ENCODE results near the gene PTPN13. TPM values are rescaled to one million over a fixed set of nuclear protein-coding genes. Genes with fewer than 3 reads are reported as not detected.

Gene PTPN13
- total RNA-seq, 1 experiment from 2014 or later, result 12.5 TPM

DNA sequence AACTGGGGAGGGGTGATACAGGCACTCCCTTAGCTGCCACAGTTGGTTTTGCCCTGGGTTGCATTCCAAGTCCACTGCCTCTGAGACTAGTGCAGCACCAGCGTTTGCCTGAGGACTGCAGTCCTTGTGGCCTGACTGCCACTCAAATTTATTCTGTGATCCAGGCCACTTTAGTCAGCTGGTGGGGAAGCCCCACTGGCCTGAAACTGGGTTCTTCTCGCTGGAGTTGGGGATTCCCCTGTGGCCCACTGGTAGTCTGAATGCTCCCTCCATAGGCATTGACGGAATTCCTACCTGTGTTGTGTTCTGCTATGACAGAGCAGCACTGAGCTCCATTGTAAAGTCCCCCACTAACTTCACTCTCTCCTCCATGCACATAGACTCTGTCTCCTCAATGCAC lies 63.8 kb downstream of the PTPN13 start:
- Histone ChIP-seq H3K27me3 (ENCODE audit: control insufficient read depth, insufficient read depth, low read length) (no peaks in the 10 kb centered on the region), H3K27ac (ENCODE audit: low read length) (no peak overlapping the region), H3K4me1 (ENCODE audit: control insufficient read depth, insufficient read depth, low read length) (no peaks in the 10 kb centered on the region), H3K4me3 (ENCODE audit: low read depth in 2 of 2, low read length in 2 of 2) (no peak overlapping the region), H3K9me3 (ENCODE audit: control insufficient read depth, insufficient read depth, low read depth, low read length) (no peaks in the 10 kb centered on the region), H3K36me3 (ENCODE audit: control insufficient read depth, insufficient read depth, low read length) (no peaks in the 10 kb centered on the region)
- no peak for TF ChIP-seq SIN3A (IDR thresholded peaks at IDR 0.05; ENCODE audit: borderline replicate concordance, insufficient read depth, low read depth, low read length)
- TF ChIP-seq REST (IDR thresholded peaks at IDR 0.05; ENCODE audit: insufficient read depth in 1 of 2, low read depth in 2 of 2, low read length in 1 of 2), result no peak
- TF ChIP-seq, protein P1, sequence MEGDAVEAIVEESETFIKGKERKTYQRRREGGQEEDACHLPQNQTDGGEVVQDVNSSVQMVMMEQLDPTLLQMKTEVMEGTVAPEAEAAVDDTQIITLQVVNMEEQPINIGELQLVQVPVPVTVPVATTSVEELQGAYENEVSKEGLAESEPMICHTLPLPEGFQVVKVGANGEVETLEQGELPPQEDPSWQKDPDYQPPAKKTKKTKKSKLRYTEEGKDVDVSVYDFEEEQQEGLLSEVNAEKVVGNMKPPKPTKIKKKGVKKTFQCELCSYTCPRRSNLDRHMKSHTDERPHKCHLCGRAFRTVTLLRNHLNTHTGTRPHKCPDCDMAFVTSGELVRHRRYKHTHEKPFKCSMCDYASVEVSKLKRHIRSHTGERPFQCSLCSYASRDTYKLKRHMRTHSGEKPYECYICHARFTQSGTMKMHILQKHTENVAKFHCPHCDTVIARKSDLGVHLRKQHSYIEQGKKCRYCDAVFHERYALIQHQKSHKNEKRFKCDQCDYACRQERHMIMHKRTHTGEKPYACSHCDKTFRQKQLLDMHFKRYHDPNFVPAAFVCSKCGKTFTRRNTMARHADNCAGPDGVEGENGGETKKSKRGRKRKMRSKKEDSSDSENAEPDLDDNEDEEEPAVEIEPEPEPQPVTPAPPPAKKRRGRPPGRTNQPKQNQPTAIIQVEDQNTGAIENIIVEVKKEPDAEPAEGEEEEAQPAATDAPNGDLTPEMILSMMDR (IDR thresholded peaks at IDR 0.05), result no peak
- no peak for TF ChIP-seq TCF7L2 (IDR thresholded peaks at IDR 0.05; ENCODE audit: low read depth, low read length)
- intact Hi-C loops (cut with micrococcal nuclease; ENCODE audit: unreplicated experiment), result no loop called here
- no TSS peak for BruUV-seq (replicated peaks)
- DNase-seq (ENCODE audit: low read depth, low spot score) (no peak), ATAC-seq (no peak)
- CTCF ChIA-PET, result no interaction called here
- in situ Hi-C loops (cut with HindIII; ENCODE audit: low pct_unique_long_range_greater_than_20kb, low sequenced_read_pairs), result no loop called here
- POLR2A ChIA-PET, result no interaction called here

DNA sequence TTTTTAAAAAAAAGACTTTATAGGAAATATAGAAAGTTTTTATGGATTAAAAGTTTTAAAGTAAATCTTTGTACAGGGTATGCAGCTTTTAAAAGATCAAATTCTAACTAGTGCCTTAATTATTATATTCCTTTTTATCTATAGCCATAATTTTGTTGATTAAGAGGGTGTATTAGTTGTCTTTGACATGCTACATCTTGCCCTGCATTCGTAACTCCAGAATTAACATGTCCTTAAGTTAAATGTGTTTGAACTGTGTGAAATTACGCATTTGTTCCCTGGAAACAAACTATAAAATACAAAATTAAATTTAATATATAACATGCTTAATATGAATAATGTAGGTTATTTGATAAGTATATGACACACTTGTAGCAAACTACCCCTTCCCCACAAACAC lies 66.3 kb downstream of the PTPN13 start:
- H3K4me3 ChIP-seq (ENCODE audit: low read depth in 2 of 2, low read length in 2 of 2), result no peak overlapping the region
- H3K4me1 ChIP-seq (ENCODE audit: control insufficient read depth, insufficient read depth, low read length), result no peaks in the 10 kb centered on the region
- no peak for TF ChIP-seq TCF7L2 (IDR thresholded peaks at IDR 0.05; ENCODE audit: low read depth, low read length)
- TF ChIP-seq, protein P1 (IDR thresholded peaks at IDR 0.05), result no peak
- intact Hi-C loops (cut with micrococcal nuclease; ENCODE audit: unreplicated experiment) (no loop called here), in situ Hi-C loops (cut with HindIII; ENCODE audit: low pct_unique_long_range_greater_than_20kb, low sequenced_read_pairs) (no loop called here)
- DNase-seq (ENCODE audit: low read depth, low spot score) (no peak), ATAC-seq (no peak)
- POLR2A ChIA-PET, result no interaction called here
- CTCF ChIA-PET, result no interaction called here
- no peaks in the 10 kb centered on the region for H3K9me3 ChIP-seq (ENCODE audit: control insufficient read depth, insufficient read depth, low read depth, low read length)
- no peak overlapping the region for H3K27ac ChIP-seq (ENCODE audit: low read length)
- no peaks in the 10 kb centered on the region for H3K36me3 ChIP-seq (ENCODE audit: control insufficient read depth, insufficient read depth, low read length)
- no TSS peak for BruUV-seq (replicated peaks)
- no peaks in the 10 kb centered on the region for H3K27me3 ChIP-seq (ENCODE audit: control insufficient read depth, insufficient read depth, low read length)

GRCh38 chr4:86661006-86661405 lies 66.9 kb downstream of the PTPN13 start:
- TF ChIP-seq SIN3A (IDR thresholded peaks at IDR 0.05; ENCODE audit: borderline replicate concordance, insufficient read depth, low read depth, low read length) (no peak), REST (IDR thresholded peaks at IDR 0.05; ENCODE audit: insufficient read depth in 1 of 2, low read depth in 2 of 2, low read length in 1 of 2) (no peak), TCF7L2 (IDR thresholded peaks at IDR 0.05; ENCODE audit: low read depth, low read length) (no peak), POLR2AphosphoS5 (IDR thresholded peaks at IDR 0.05; ENCODE audit: low read depth, low read length) (no peak)
- TF ChIP-seq, protein P1 (IDR thresholded peaks at IDR 0.05), result no peak
- POLR2A ChIA-PET, result no interaction called here
- BruUV-seq (replicated peaks), result no TSS peak
- no peak for DNase-seq (ENCODE audit: low read depth, low spot score)
- intact Hi-C loops (cut with micrococcal nuclease; ENCODE audit: unreplicated experiment) (no loop called here), in situ Hi-C loops (cut with HindIII; ENCODE audit: low pct_unique_long_range_greater_than_20kb, low sequenced_read_pairs) (no loop called here)
- CTCF ChIA-PET, result no interaction called here
- Histone ChIP-seq H3K36me3 (ENCODE audit: control insufficient read depth, insufficient read depth, low read length) (no peaks in the 10 kb centered on the region), H3K4me3 (ENCODE audit: low read depth in 2 of 2, low read length in 2 of 2) (no peak overlapping the region), H3K27me3 (ENCODE audit: control insufficient read depth, insufficient read depth, low read length) (no peaks in the 10 kb centered on the region), H3K9me3 (ENCODE audit: control insufficient read depth, insufficient read depth, low read depth, low read length) (no peaks in the 10 kb centered on the region), H3K27ac (ENCODE audit: low read length) (no peak overlapping the region), H3K4me1 (ENCODE audit: control insufficient read depth, insufficient read depth, low read length) (no peaks in the 10 kb centered on the region)
- no peak for ATAC-seq

All from Panc1 (cell line).